HCT116 (cell line): ENCODE results near the gene HMGN2.

ENCODE experiments used
- ELF1 ChIP-seq: IDR thresholded peaks from 2 replicates; pipeline ENCODE4 v1.6.1; 2012; ENCODE audit warnings: low read depth, borderline replicate concordance
- FOSL1 ChIP-seq: IDR thresholded peaks from 2 replicates; pipeline ENCODE4 v1.6.1; 2012; ENCODE audit warnings: low read depth
- POLR2A ChIP-seq: IDR thresholded peaks from 2 replicates; pipeline ENCODE4 v1.7.0; 2011; ENCODE audit warnings: borderline replicate concordance; ENCODE audit not compliant: insufficient read depth, insufficient read length; ENCODE audit errors: extremely low read depth
- POLR2AphosphoS5 ChIP-seq: IDR thresholded peaks from 2 replicates; pipeline ENCODE4 v1.6.1; 2011; ENCODE audit warnings: mild to moderate bottlenecking, low read depth, low read length, moderate library complexity
- SRF ChIP-seq: IDR thresholded peaks from 2 replicates; pipeline ENCODE4 v1.6.1; 2012; ENCODE audit warnings: low read depth
- TF ChIP-seq, protein P1 (sequence below), 3 experiments: fragments of 200-600 bp in 1 of 3; sonication (generic) in 1 of 3; IDR thresholded peaks in 2 of 3; conservative IDR thresholded peaks in 1 of 3; 2 replicates each; pipeline ENCODE4 v1.5.1; 2012 to 2017; ENCODE audit warnings: low read depth in 2 of 3, low read length in 2 of 3, antibody characterized with exemption in 1 of 3, borderline replicate concordance in 1 of 3, control low read depth in 1 of 3, mild to moderate bottlenecking in 1 of 3, mixed read lengths in 1 of 3, mixed run types in 1 of 3, moderate library complexity in 1 of 3; ENCODE audit not compliant: insufficient read depth in 1 of 3
- TF ChIP-seq, protein P2 (sequence below): IDR thresholded peaks from 2 replicates; pipeline ENCODE4 v1.6.1; 2012; ENCODE audit warnings: low read depth

DNA sequence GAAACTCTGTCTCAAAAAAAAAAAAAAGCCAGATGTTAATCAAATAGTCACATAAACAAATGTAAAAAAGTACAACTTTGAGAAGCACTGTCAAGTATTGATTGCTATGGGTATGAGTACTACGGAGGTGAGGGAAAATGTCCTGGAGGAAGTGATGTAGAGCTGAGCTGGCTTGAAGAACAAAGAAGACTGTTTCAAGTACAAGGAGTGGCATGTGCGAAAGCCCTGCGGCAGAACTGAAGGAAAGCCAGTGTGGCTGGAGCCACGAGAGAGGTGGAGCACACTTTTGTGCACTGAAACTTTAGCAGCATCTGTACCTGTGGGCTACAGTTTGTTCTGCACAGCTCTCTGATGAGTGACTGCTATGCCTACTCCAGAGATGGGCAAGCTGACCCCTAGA, 51.9 kb downstream of the HMGN2 start:
- TF ChIP-seq ELF1: no peak
- TF ChIP-seq, protein P1, sequence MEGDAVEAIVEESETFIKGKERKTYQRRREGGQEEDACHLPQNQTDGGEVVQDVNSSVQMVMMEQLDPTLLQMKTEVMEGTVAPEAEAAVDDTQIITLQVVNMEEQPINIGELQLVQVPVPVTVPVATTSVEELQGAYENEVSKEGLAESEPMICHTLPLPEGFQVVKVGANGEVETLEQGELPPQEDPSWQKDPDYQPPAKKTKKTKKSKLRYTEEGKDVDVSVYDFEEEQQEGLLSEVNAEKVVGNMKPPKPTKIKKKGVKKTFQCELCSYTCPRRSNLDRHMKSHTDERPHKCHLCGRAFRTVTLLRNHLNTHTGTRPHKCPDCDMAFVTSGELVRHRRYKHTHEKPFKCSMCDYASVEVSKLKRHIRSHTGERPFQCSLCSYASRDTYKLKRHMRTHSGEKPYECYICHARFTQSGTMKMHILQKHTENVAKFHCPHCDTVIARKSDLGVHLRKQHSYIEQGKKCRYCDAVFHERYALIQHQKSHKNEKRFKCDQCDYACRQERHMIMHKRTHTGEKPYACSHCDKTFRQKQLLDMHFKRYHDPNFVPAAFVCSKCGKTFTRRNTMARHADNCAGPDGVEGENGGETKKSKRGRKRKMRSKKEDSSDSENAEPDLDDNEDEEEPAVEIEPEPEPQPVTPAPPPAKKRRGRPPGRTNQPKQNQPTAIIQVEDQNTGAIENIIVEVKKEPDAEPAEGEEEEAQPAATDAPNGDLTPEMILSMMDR (IDR thresholded peaks at IDR 0.05 in 2 of 3, conservative IDR thresholded peaks at IDR 0.05 in 1 of 3; ENCODE audit: borderline replicate concordance in 1 of 3, insufficient read depth in 1 of 3, low read depth in 2 of 3, low read length in 2 of 3): no peak
- no peak for TF ChIP-seq SRF
- TF ChIP-seq POLR2A: no peak
- TF ChIP-seq POLR2AphosphoS5: no peak
- TF ChIP-seq FOSL1: no peak
- TF ChIP-seq, protein P2, sequence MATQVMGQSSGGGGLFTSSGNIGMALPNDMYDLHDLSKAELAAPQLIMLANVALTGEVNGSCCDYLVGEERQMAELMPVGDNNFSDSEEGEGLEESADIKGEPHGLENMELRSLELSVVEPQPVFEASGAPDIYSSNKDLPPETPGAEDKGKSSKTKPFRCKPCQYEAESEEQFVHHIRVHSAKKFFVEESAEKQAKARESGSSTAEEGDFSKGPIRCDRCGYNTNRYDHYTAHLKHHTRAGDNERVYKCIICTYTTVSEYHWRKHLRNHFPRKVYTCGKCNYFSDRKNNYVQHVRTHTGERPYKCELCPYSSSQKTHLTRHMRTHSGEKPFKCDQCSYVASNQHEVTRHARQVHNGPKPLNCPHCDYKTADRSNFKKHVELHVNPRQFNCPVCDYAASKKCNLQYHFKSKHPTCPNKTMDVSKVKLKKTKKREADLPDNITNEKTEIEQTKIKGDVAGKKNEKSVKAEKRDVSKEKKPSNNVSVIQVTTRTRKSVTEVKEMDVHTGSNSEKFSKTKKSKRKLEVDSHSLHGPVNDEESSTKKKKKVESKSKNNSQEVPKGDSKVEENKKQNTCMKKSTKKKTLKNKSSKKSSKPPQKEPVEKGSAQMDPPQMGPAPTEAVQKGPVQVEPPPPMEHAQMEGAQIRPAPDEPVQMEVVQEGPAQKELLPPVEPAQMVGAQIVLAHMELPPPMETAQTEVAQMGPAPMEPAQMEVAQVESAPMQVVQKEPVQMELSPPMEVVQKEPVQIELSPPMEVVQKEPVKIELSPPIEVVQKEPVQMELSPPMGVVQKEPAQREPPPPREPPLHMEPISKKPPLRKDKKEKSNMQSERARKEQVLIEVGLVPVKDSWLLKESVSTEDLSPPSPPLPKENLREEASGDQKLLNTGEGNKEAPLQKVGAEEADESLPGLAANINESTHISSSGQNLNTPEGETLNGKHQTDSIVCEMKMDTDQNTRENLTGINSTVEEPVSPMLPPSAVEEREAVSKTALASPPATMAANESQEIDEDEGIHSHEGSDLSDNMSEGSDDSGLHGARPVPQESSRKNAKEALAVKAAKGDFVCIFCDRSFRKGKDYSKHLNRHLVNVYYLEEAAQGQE: no peak
